Effector memory CD4-positive, alpha-beta T cell (primary cell): Measurements from ENCODE around the gene PRELID3B.

Source experiments
- DNase-seq, 3 donors: peaks; one replicate each; pipeline ENCODE4 v3.0.0-alpha.2; 2020
- H3K27ac ChIP-seq: 2 replicates; pipeline ENCODE4 v1.7.0; 2013; ENCODE audit warnings: mild to moderate bottlenecking, low read length, moderate library complexity; ENCODE audit not compliant: insufficient read depth, poor library complexity, severe bottlenecking
- H3K27me3 ChIP-seq: replicated peaks from 2 replicates; pipeline ENCODE4 v1.7.0; 2013; ENCODE audit warnings: mild to moderate bottlenecking, low read length; ENCODE audit not compliant: insufficient read depth, control insufficient read depth, poor library complexity, severe bottlenecking
- H3K36me3 ChIP-seq: 2 replicates; pipeline ENCODE4 v1.7.0; 2013; ENCODE audit warnings: mild to moderate bottlenecking, low read length, moderate library complexity; ENCODE audit not compliant: control insufficient read depth, insufficient read depth
- H3K4me1 ChIP-seq: 2 replicates; pipeline ENCODE4 v1.7.0; 2013; ENCODE audit warnings: low read length, mild to moderate bottlenecking; ENCODE audit not compliant: control insufficient read depth, insufficient read depth, poor library complexity, severe bottlenecking
- H3K4me3 ChIP-seq: 2 replicates; pipeline ENCODE4 v1.7.0; 2013; ENCODE audit warnings: low read length, low read depth, mild to moderate bottlenecking; ENCODE audit not compliant: insufficient read depth, poor library complexity, severe bottlenecking
- H3K9me3 ChIP-seq: 2 replicates; pipeline ENCODE4 v1.7.0; 2013; ENCODE audit warnings: mild to moderate bottlenecking, low read length, moderate library complexity; ENCODE audit not compliant: control insufficient read depth

PRELID3B gene

GRCh38 chr20:59004493-59004762, 38.2 kb downstream of the PRELID3B start:
- Histone ChIP-seq H3K36me3 (peaks cover 6% of the 10 kb centered on the region), H3K4me3 (no peak overlapping the region), H3K27ac (peak overlapping the region; percentile 2), H3K9me3 (no peaks in the 10 kb centered on the region), H3K27me3 (no peaks in the 10 kb centered on the region), H3K4me1 (peaks cover 31% of the 10 kb centered on the region)
- peak; percentile 38 to 59 (median 43) for DNase-seq

GRCh38 chr20:59003836-59004492, 38.6 kb downstream of the PRELID3B start:
- Histone ChIP-seq H3K4me3 (no peak overlapping the region), H3K27me3 (no peaks in the 10 kb centered on the region), H3K9me3 (no peaks in the 10 kb centered on the region), H3K27ac (peak overlapping the region; percentile 2), H3K36me3 (peaks cover 6% of the 10 kb centered on the region), H3K4me1 (peaks cover 31% of the 10 kb centered on the region)
- DNase-seq: no peak

- peaks cover 6% of the 10 kb centered on the region for H3K36me3 ChIP-seq
- no peaks in the 10 kb centered on the region for H3K9me3 ChIP-seq
- no peak overlapping the region for H3K4me3 ChIP-seq
- DNase-seq: no peak
- no peak overlapping the region for H3K27ac ChIP-seq
- peaks cover 31% of the 10 kb centered on the region for H3K4me1 ChIP-seq
- H3K27me3 ChIP-seq: no peaks in the 10 kb centered on the region
Measured at GRCh38 chr20:59002874-59003399, 39.6 kb downstream of the PRELID3B start.

- no peak for DNase-seq
- H3K9me3 ChIP-seq: no peaks in the 10 kb centered on the region
- H3K36me3 ChIP-seq: peaks cover 10% of the 10 kb centered on the region
- no peak overlapping the region for H3K27ac ChIP-seq
- peaks cover 28% of the 10 kb centered on the region for H3K4me1 ChIP-seq
- no peaks in the 10 kb centered on the region for H3K27me3 ChIP-seq
- H3K4me3 ChIP-seq: no peak overlapping the region
Measured at GRCh38 chr20:59002388-59002787, 40.2 kb downstream of the PRELID3B start.

- no peak overlapping the region for H3K27ac ChIP-seq
- DNase-seq: no peak
- H3K4me3 ChIP-seq: no peak overlapping the region
- peaks cover 26% of the 10 kb centered on the region for H3K4me1 ChIP-seq
- no peaks in the 10 kb centered on the region for H3K27me3 ChIP-seq
- peaks cover 12% of the 10 kb centered on the region for H3K36me3 ChIP-seq
- no peaks in the 10 kb centered on the region for H3K9me3 ChIP-seq
Measured at GRCh38 chr20:59001449-59002171, 41.0 kb downstream of the PRELID3B start.

- no peak overlapping the region for H3K27ac ChIP-seq
- H3K36me3 ChIP-seq: peaks cover 18% of the 10 kb centered on the region
- H3K4me1 ChIP-seq: peaks cover 20% of the 10 kb centered on the region
- DNase-seq: no peak
- no peaks in the 10 kb centered on the region for H3K27me3 ChIP-seq
- H3K9me3 ChIP-seq: no peaks in the 10 kb centered on the region
- H3K4me3 ChIP-seq: no peak overlapping the region
Measured at GRCh38 chr20:59001068-59001448, 41.5 kb downstream of the PRELID3B start.

- Histone ChIP-seq H3K4me3 (no peak overlapping the region), H3K4me1 (peaks cover 13% of the 10 kb centered on the region), H3K27me3 (no peaks in the 10 kb centered on the region), H3K27ac (no peak overlapping the region), H3K9me3 (no peaks in the 10 kb centered on the region), H3K36me3 (peaks cover 25% of the 10 kb centered on the region)
- no peak for DNase-seq
Measured at GRCh38 chr20:59000326-59000725, 42.3 kb downstream of the PRELID3B start.

- no peak for DNase-seq
Measured at GRCh38 chr20:58998656-58999055, 43.9 kb downstream of the PRELID3B start.

GRCh38 chr20:58997141-58997770, 45.3 kb downstream of the PRELID3B start:
- no peak overlapping the region for H3K4me3 ChIP-seq
- peaks cover 52% of the 10 kb centered on the region for H3K36me3 ChIP-seq
- no peaks in the 10 kb centered on the region for H3K27me3 ChIP-seq
- no peak for DNase-seq
- H3K4me1 ChIP-seq: no peaks in the 10 kb centered on the region
- H3K9me3 ChIP-seq: no peaks in the 10 kb centered on the region
- no peak overlapping the region for H3K27ac ChIP-seq

More at GRCh38 chr20:58998656-58999055, 43.9 kb downstream of the PRELID3B start:
- H3K27ac ChIP-seq: no peak overlapping the region
- H3K27me3 ChIP-seq: no peaks in the 10 kb centered on the region
- H3K9me3 ChIP-seq: no peaks in the 10 kb centered on the region
- H3K4me3 ChIP-seq: no peak overlapping the region
- H3K4me1 ChIP-seq: no peaks in the 10 kb centered on the region
- H3K36me3 ChIP-seq: peaks cover 38% of the 10 kb centered on the region

GRCh38 chr20:58996226-58996611, 46.4 kb downstream of the PRELID3B start:
- no peak overlapping the region for H3K27ac ChIP-seq
- no peaks in the 10 kb centered on the region for H3K4me1 ChIP-seq
- peaks cover 58% of the 10 kb centered on the region for H3K36me3 ChIP-seq
- no peaks in the 10 kb centered on the region for H3K9me3 ChIP-seq
- no peak overlapping the region for H3K4me3 ChIP-seq
- no peaks in the 10 kb centered on the region for H3K27me3 ChIP-seq
- no peak for DNase-seq
